GM12875 (cell line): ENCODE measurements around the gene FN1.

Experiments
- H3K4me3 ChIP-seq: one replicate; pipeline ENCODE4 v1.5.1; 2011; ENCODE audit warnings: low read depth, low read length, control low read depth
- CTCF ChIP-seq: IDR thresholded peaks from 2 replicates; pipeline ENCODE4 v1.5.1; 2011; ENCODE audit warnings: low read depth, mild to moderate bottlenecking, control low read depth, inconsistent platforms, low read length, moderate library complexity, borderline replicate concordance; ENCODE audit not compliant: insufficient read depth

Gene FN1

GRCh38 chr2:215405722-215406581 lies 29.9 kb downstream of the FN1 start:
- TF ChIP-seq CTCF = no peak
- no peak overlapping the region for H3K4me3 ChIP-seq

- H3K4me3 ChIP-seq = no peak overlapping the region
- no peak for TF ChIP-seq CTCF
Observed at GRCh38 chr2:215404348-215405012, 31.4 kb downstream of the FN1 start.

- no peak overlapping the region for H3K4me3 ChIP-seq
- no peak for TF ChIP-seq CTCF
Observed at GRCh38 chr2:215403441-215404347, 32.2 kb downstream of the FN1 start.

GRCh38 chr2:215401896-215402379 lies 33.9 kb downstream of the FN1 start:
- TF ChIP-seq CTCF = no peak
- no peak overlapping the region for H3K4me3 ChIP-seq

- no peak for TF ChIP-seq CTCF
- H3K4me3 ChIP-seq = no peak overlapping the region
Observed at GRCh38 chr2:215399067-215399716, 36.7 kb downstream of the FN1 start.

GRCh38 chr2:215397632-215398341 lies 38.1 kb downstream of the FN1 start:
- no peak for TF ChIP-seq CTCF
- H3K4me3 ChIP-seq = no peak overlapping the region
